GM12865 (cell line): ENCODE measurements around the gene CDC123.
"Not testable (repeated sequence)": the region's sequence is repeated elsewhere in the genome, so short reads cannot be mapped to it uniquely, and the experiment has no call there.

Experiments
- DNase-seq: peaks from one replicate; pipeline ENCODE4 v3.0.0; 2010; ENCODE audit warnings: low read depth
- H3K4me3 ChIP-seq: 2 replicates; pipeline ENCODE4 v1.5.1; 2011; ENCODE audit warnings: mild to moderate bottlenecking, low read depth, low read length, control low read depth
- TF ChIP-seq, protein P1 (sequence below): IDR thresholded peaks from 2 replicates; pipeline ENCODE4 v1.5.1; 2011; ENCODE audit warnings: low read length, control low read depth, low read depth, inconsistent platforms; ENCODE audit not compliant: insufficient read depth; ENCODE audit errors: missing control alignments

Gene CDC123

DNA sequence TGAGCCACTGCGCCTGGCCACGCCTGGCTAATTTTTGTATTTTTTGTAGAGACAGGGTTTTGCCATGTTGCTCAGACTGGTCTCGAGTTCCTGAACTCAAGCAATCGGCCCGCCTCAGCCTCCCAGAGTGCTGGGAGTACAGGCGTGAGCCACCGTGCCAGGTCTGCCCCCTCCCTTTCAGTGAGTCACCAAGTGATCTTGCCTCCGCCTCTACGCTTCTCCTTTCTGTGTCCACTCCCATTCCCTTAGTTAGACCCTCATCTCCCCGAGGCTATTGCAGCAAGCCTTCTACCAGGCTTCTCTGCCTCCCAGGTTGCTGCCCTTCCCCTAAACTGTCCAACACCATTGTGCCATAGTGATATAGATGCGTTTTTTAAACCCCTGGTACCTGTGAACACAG lies 32.9 kb downstream of the CDC123 start:
- no peak for DNase-seq
- TF ChIP-seq, protein P1, sequence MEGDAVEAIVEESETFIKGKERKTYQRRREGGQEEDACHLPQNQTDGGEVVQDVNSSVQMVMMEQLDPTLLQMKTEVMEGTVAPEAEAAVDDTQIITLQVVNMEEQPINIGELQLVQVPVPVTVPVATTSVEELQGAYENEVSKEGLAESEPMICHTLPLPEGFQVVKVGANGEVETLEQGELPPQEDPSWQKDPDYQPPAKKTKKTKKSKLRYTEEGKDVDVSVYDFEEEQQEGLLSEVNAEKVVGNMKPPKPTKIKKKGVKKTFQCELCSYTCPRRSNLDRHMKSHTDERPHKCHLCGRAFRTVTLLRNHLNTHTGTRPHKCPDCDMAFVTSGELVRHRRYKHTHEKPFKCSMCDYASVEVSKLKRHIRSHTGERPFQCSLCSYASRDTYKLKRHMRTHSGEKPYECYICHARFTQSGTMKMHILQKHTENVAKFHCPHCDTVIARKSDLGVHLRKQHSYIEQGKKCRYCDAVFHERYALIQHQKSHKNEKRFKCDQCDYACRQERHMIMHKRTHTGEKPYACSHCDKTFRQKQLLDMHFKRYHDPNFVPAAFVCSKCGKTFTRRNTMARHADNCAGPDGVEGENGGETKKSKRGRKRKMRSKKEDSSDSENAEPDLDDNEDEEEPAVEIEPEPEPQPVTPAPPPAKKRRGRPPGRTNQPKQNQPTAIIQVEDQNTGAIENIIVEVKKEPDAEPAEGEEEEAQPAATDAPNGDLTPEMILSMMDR, result no peak
- H3K4me3 ChIP-seq, result no peak overlapping the region

GRCh38 chr10:12234687-12235086 lies 38.7 kb downstream of the CDC123 start:
- not testable (repeated sequence) for H3K4me3 ChIP-seq, DNase-seq

GRCh38 chr10:12235116-12235694 lies 39.2 kb downstream of the CDC123 start:
- DNase-seq, result no peak
- no peak overlapping the region for H3K4me3 ChIP-seq
- TF ChIP-seq, protein P1, result no peak

GRCh38 chr10:12235796-12236195 lies 39.8 kb downstream of the CDC123 start:
- H3K4me3 ChIP-seq, result no peak overlapping the region
- DNase-seq, result no peak
- TF ChIP-seq, protein P1, result no peak

DNA sequence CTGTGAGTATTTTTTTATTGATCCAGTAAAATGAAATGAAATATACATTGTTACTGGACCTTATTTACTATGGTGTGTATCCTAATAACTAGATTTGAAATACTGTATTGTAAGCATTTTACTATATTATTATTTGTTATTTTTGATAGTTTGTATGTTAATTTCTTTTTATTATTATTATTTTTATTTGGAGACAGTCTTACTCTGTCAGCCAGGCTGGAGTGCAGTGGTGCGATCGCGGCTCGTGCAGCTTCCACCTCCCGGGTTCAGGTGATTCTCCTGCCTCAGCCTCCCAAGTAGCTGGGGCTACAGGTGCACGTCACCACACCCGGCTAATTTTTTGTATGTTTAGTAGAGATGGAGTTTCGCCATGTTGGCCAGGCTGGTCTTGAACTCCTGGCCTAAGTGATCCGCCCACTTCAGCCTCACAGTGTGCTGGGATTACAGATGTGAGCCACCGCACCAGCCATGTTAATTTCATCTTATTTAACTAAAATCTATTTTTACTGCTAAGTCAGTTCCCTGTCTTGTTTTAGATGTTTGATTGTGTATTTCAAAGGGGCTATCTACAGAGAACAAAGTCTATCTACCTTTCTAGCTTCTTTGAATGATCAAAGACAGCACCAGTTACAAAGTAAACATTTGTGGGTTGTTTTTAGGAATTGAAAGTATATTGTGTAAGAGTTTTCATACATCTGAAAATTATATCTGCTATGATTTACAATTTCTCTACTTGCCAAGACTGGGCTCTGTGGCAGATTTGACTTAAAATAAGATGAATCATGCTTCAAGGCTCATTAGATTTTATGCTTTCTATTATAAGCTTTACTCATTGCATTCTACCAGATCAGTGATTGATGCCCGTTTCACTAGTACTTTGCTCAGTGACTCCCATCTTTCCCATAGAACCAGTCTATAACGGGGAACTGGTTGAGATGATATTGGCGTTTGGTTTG lies 41.6 kb downstream of the CDC123 start:
- no peak overlapping the region for H3K4me3 ChIP-seq
- TF ChIP-seq, protein P1, result no peak
- no peak for DNase-seq

DNA sequence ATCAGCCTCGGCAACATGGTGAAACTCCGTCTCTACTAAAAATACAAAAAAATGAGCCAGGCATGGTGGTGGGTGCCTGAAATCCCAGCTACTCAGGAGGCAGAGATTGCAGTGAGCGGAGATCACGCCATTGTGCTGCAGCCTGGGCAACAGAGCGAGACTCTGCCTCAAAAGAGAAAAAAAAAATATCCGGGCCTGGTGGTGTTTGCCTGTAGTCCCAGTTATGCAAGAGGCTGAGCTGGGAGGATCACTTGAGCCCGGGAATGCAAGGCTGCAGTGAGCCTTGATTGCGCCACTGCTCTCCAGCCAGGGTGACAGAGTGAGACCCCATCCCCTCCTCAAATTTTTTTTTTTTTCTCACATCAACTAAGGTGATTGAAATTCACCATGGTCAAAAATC lies 42.8 kb downstream of the CDC123 start:
- no peak for DNase-seq

More for the DNA sequence above, 42.8 kb downstream of the CDC123 start:
- no peak overlapping the region for H3K4me3 ChIP-seq
- TF ChIP-seq, protein P1, result no peak
